DLD1 (cell line): ENCODE results near the gene RASGRF2.
"Not testable (repeated sequence)": the region's sequence is repeated elsewhere in the genome, so short reads cannot be mapped to it uniquely, and the experiment has no call there.

ENCODE experiments used
- in situ Hi-C: cut with HindIII; loops from 2 replicates; pipeline ENCODE4 v1.10.0; 2017; ENCODE audit warnings: low sequenced_read_pairs

RASGRF2 gene

DNA sequence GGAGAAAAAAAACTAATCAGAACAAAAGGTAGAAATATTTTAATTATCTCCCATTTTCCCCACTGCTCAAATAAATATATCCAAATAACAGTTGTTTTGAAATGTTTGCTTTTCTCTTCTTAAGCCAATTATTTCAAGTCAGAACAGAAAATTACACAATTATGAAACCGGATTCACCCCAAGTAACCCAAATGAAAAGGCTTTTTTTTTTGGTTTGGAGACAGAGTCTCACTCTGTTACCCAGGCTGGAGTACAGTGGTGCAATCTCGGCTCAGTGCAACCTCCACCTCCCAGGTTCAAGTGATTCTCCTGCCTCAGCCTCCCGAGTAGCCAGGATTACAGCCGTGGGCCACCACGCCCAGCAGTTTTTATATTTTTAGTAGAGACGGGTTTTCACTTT, 164.5 kb downstream of the RASGRF2 start:
- in situ Hi-C loops, result not testable (repeated sequence)

DNA sequence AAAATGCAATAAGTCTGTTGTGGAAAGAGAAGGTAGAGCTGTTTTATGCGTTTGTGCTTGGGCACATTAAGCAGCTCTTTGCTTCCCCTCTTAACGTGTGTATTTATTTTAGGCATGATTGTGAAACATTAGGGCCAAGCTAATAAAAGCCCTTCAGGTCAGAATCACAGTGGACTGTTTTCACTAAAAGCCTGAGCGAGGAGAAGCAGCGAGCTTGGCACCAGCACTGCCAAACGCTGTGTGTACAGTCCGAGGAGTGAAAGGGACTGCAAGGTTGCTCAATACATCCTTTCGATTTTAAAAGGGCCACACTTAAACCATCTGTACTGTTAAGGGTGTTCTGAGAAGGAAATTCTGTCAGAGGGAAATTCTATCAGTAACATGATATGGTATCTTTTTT, 165.8 kb downstream of the RASGRF2 start:
- in situ Hi-C loops, result no loop called here

GRCh38 chr5:81128416-81128815, 168.3 kb downstream of the RASGRF2 start:
- in situ Hi-C loops, result no loop called here

DNA sequence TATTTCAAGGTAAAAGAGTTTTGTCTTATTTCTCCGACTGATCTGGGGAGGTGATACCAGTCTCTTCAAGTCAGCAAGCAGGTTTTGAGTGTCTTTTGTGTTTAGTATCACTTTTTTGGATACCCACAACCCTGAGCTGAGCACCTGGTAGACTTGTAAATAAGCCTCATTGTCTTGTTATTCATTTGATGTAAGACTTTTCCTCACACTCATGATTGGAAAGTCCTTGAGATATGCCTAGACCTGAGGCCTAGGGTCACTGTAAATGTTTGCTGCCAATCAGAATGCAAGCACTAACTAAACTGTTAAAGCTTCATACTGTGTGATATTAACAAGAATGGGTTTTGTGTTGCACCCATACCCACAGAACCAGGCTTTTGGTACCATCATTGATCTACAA, 172.2 kb downstream of the RASGRF2 start:
- in situ Hi-C loops, result no loop called here

DNA sequence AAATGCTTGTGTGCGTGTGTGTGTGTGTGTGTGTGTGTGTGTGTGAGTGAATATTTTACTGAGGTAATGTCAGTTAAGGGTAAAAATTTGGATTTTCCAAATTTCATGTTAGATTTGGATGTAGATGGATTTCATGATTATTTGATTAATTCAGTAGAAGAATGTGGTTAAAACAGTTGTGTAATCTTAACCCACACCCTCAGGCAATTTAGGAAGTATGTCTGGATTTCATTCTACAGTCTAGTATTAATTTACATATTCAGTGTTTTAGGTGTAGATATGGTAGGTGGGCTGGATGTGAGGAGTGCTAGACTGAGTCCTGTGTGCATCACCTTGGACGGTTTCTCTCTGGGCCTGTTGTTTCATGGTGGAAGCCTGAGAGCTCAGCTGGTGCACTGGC, 173.9 kb downstream of the RASGRF2 start:
- in situ Hi-C loops, result no loop called here

GRCh38 chr5:81134566-81134965, 174.4 kb downstream of the RASGRF2 start:
- in situ Hi-C loops, result no loop called here

- in situ Hi-C loops, result no loop called here
Measured at GRCh38 chr5:81136557-81136956, 176.4 kb downstream of the RASGRF2 start.

- in situ Hi-C loops, result no loop called here
Measured at GRCh38 chr5:81137833-81138232, 177.7 kb downstream of the RASGRF2 start.

GRCh38 chr5:81140441-81140840, 180.3 kb downstream of the RASGRF2 start:
- in situ Hi-C loops, result no loop called here

DNA sequence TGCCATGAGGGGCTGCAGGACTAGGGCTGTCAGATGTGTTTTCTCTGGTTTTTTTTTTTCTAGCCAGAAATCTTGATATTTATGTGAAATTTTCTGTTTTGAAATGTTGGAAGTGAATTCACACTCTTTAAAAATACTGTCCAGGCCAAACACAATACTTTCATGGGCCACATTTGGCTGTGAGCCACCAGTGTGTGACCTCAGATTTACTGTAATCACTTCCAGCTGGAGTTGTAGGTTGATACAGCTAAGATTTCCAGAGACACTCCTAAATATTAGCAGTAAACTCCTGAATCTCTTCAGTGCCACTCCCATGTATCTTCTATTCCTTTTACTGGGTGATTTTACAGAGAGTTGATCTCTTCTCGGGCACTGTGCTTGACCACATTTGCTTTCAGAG, 180.8 kb downstream of the RASGRF2 start:
- in situ Hi-C loops, result no loop called here

DNA sequence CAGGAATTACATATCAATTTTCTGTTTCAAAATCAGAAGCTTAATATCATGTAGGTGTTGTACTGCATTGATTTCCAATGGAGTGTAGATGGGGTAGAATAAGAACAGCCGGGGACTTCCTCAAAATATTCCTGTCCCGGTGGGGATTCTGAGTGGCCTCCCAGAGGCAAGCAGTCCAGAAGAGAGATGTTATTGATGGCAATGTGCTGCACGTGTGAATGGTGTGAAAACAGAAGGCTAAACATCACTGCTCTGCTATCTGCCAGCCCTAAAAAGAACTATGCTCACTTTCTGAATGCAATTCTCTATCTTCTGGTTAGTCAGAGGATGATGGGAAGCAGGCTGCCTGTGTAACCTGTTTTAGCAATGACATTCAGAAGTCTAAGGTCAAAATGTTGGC, 181.9 kb downstream of the RASGRF2 start:
- in situ Hi-C loops, result no loop called here

GRCh38 chr5:81145329-81145935, 185.3 kb downstream of the RASGRF2 start:
- in situ Hi-C loops, result no loop called here

DNA sequence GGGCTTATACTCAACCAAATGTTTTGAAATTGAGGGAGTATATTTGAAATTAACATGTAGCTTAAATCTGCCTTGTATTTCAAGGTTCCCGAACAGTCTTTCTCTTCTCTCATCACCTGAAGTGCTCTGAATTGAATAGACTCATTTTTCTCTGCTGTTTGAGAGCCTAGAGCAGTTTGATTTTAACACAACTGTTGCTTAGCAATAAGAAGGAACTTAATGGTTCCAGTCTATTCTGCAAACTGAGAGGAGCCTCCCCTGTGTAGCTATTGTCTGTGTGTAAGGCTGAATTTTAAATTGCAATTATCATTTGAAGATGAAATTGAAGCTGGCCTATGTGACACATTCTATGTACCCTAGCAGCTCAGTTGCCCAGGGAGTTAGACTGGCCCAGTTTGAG, 185.9 kb downstream of the RASGRF2 start:
- in situ Hi-C loops, result no loop called here

DNA sequence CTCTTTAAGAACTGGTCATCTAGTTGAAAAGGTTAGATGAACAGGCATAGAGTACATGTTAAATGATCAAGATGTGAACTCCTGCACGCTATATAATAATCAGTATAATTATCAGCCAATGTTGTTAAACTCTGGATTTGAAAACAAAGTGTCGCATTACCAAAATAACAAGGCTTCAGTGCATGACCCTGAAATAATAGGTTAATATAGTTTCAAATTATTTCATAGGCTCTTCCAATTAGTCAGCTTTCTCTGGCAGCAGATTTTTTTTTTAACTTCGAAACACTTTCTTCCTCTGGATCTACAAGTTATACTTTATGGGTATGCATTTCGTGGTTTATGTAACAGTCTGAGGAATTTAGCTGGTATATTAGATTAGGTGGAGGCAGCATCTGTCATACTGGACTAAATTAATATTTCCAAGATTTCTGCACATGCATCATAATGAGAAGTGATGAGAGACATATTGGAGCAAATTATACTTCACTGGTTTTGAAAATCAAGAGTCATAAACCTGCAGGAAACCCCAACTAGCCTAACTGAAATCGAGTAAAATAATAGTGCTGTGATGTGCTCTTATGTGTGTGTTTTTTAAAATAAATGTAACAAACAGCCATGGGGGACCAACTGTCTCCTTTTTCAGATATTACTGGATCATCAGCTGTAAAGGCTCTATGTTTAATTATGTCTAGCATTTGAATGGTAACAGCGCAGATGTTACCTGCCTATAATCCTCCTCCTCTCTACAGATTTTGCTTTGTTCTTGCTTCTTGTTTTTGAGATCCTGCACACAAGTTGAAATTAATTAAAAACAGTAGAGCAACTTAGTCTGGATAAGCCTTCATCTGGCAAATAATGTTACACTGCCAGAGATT, 187.1 kb downstream of the RASGRF2 start:
- in situ Hi-C loops, result no loop called here

- in situ Hi-C loops, result no loop called here
Measured at GRCh38 chr5:81147886-81148571, 187.9 kb downstream of the RASGRF2 start.

GRCh38 chr5:81151546-81151945, 191.4 kb downstream of the RASGRF2 start:
- in situ Hi-C loops, result loop anchor here (10.0 kb wide), 1 partner anchor 447 kb away; no protein-coding TSS in a partner anchor

DNA sequence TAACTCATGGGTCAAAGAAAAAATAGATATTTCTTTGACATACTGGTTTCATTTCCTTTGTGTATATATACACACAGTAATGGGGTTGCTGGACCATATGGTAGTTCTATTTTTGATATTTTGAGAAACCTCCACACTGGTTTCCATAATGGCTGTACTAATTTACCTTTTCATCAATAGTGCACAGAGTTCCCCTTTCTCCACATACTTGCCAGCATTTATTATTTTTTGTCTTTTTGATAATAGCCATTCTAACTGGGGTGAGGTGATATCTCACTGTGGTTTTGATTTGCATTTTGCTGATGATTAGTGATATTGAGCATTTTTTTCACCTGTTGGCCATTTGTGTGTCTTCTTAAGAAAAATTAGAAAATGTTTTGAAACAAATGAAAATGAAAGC, 194.6 kb downstream of the RASGRF2 start:
- in situ Hi-C loops, result loop anchor here (10.0 kb wide), 1 partner anchor 450 kb away; no protein-coding TSS in a partner anchor

DNA sequence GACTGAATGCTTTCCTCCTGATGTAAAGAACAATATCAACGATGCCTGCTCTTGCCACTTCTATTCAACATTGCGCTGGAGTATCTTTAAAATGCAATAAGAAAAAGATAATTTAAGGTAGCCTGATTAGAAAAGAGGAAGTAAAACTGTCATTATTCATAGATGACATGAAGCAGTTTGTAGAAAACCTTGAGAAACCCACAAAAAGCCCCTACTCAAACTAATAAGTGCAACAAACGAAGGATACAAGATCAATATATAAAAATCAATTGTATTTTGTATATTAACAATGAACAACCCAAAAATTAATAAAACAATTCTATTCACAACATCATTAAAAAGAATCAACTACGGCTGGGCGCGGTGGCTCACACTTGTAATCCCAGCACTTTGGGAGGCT, 196.6 kb downstream of the RASGRF2 start:
- in situ Hi-C loops, result loop anchor here (10.0 kb wide), 1 partner anchor 452 kb away; no protein-coding TSS in a partner anchor

- in situ Hi-C loops, result no loop called here
Measured at GRCh38 chr5:81161012-81161601, 200.9 kb downstream of the RASGRF2 start.

GRCh38 chr5:81162501-81162900, 202.3 kb downstream of the RASGRF2 start:
- in situ Hi-C loops, result no loop called here

DNA sequence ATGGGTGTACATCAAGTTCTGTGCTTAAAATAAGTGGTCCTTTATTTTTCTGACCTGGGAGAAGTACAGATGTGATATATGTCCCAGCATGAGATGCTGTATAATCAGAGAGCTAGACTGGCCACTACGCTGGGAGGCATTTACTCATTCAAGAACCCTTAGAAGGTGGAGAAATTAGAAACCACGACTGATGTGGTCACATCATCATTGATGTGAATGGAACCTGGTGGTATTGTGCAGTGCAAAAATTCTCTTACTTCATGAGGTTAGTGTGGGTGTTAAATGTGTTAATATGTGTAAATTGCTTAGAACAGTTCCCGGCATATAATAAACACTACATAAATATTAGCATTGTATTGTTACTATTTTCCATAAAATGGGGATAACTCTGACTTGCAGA, 203.5 kb downstream of the RASGRF2 start:
- in situ Hi-C loops, result no loop called here
